Activated naive CD8-positive, alpha-beta T cell treated with anti-CD3 and anti-CD28 coated beads, Interleukin-2, amount 50 U/mL, for 16 hours (primary cell): ENCODE results near the gene BRINP1.
"Not testable (repeated sequence)": the region's sequence is repeated elsewhere in the genome, so short reads cannot be mapped to it uniquely, and the experiment has no call there.

Experiments used
- DNase-seq: peaks from one replicate; pipeline ENCODE4 v3.0.0-alpha.2; 2020; ENCODE audit warnings: low read depth, low spot score

The BRINP1 gene

DNA sequence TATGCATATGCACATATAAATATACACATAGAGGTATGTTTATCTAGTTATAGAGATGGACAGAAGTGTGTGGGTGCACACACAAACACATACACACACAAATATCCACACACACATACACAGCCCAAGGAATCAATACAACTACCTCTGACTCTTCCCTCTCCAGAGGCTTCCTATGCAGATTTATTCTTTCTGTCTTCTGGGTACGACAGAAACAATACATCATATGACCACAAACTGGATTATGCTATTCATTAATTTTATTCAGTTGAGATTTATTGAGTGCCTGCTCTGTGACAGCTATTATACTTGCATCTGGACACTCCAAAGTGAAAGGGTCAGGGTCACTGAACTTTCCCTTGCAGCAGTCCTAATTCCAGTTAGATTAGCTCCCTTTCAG is 155.8 kb downstream of the BRINP1 start:
- DNase-seq: no peak

DNA sequence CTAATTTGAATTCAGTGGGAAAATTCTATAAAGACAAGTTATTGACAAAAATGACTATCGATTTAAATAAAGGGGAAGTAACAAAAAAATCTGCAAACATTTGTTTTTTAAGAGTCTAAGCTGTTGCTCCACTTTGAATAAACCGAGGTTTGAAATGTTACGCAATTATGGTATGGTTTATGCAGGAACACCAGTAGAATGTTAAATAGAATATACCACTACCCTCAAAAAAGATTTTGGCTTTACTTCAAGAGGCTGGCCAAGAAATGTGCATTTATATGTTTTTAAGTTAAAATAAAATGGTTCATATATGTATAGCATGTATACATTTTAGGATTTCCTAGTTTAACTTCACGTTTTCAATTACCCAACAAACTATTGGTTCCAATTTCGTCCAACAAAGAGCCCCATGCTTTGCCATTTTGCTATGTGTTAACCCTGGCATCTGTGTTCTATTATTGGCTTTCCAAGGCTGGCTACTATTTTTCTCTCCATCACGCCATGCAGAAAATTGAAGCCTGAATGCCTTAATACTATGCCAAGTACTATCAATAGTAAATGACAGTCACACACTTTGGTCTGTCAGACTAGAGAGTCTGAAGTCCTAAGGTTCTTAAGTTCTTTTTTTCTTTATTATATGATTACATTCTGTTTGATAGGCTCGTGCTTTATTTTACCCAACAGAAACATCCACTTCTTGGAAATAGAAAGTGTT is 171.2 kb downstream of the BRINP1 start:
- no peak for DNase-seq

DNA sequence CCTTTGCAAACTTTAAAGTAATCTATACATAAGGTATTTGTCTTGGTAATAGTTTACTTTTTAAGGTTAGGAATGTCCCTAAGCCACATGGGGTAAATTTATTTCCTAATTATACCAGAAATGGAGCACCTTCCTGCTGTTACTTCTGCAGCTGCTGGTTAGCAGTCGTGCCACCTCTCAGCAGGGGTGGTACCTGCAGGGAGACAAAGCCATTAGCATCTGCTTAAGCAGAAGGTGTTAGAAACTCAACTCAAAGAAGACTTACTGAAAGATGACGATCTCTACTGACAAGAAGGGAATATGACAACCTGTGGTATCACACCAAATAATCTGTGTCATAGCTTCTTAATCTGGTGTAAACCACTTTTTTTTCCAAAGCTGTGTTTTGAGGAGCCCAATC is 173.7 kb downstream of the BRINP1 start:
- no peak for DNase-seq

DNA sequence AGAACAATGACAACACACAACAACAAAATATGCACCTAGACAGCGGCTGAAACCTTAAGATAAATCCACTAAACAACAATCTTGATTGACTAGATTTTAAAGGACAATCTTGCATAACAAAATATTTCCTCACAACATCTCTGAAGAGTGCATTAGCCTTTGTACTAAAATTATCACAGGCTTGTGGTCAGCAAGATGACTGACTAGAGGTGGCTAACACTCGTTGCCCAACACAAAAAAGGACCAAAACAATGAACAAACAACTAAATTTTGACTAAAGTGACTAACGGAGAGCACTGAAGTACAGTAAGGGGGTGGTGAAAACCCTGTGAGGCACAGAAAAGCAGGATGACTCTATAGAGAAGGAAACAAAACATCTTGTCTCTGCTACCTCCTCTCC is 183.9 kb downstream of the BRINP1 start:
- DNase-seq: no peak

DNA sequence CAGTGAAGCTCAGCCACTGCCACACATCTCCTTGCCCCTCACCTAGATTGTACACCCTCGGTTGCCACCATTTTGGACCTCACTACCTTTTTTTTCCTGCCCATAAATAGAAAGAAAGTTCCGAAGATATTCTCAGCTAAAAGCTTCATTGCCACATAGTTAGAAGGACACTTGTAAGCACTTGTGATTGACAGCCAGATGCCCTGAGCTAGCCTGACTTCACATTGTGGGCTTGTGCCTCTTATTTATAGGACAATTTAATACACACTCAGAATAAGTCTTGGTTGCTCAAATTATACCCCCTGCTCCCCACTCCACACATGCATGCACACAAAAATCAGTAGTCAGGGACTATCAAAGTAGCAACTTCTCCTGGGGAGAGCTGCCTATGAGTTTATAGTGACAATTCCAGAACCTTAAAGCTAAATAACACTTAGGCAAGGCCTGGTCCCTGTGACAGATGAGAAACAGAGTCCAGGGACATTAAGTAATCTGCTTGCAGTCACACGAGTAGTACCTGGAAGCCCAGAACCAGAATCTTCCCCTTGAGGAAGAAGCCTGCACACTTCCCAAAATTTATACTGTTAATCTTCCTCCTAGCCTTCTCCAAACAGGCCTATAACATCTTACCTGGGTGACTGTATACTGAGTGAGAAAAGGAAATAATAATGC is 184.8 kb downstream of the BRINP1 start:
- DNase-seq: no peak

DNA sequence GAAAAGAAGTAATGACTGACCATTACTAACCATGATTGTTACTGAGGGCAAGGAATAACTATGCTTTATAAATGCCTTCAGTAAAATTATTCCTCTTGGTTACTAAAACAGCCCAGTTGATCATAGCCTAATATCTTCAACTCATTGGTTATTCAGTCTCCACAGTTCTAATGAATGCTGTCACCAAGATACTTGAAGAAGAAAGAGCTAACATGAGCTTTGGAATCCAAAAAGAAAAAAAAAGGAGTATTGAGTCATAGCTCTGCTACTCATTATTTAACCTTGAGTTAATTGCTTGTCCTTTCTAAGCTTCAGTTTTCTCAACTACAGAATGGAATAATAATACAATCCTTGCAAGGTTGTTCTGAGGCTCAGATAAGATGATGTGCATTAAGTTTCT is 187.7 kb downstream of the BRINP1 start:
- DNase-seq: no peak

DNA sequence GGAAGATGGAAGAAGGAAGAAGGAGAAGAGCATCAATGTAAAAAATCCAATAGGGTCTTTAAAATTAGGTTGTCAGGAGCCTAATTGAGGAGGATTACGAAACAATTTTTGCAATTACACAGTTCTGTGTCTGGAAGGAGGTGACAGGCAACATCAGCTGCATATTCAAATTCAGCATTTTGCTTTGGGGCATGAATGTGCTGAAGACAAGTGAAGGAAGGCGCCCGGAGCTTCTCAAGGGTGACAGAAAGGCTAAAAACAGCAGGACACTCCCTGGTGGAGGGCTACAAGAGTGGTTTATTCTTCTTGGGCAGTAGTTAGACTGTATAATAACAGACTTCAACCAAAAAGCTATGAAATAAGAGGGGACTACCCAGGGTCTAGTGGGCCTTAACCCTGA is 188.3 kb downstream of the BRINP1 start:
- DNase-seq: no peak

DNA sequence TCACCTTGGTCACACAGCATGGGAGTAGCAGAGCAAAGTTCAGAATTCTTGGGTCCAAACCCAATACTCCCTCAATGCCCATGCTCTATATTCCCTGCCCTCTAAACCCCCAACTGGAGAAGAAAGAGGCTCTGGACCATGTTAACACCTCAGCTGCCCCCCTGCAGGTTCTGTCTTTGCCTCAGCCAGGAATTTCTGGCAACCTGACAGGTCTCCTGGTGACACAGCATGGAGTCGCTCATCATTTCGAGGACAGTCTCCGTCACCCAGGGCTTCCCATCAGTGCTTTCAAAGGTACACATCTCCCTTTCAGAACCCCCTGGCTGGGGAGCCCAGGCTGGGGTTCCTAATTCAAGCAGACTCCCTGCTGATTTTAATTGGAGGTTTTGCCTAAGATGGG is 189.5 kb downstream of the BRINP1 start:
- no peak for DNase-seq

DNA sequence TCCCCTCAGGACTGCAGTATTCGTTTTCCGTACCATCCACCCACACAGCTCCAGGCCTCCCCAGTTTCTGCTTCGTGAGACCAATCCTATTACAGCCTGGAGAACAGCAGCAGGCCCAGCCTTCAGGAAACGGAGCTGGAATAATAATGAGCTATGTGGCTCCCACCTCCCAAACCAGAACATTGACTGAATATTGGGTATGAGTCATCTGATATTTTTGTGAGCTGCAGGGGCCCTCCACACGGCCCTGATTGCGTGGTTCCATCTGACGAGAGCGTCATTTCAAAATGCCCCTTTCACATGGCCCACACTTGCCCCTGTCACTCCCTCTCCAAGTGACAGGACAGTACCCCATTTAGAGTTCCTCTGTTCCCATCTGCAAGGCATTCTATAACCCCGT is 192.0 kb downstream of the BRINP1 start:
- DNase-seq: no peak

DNA sequence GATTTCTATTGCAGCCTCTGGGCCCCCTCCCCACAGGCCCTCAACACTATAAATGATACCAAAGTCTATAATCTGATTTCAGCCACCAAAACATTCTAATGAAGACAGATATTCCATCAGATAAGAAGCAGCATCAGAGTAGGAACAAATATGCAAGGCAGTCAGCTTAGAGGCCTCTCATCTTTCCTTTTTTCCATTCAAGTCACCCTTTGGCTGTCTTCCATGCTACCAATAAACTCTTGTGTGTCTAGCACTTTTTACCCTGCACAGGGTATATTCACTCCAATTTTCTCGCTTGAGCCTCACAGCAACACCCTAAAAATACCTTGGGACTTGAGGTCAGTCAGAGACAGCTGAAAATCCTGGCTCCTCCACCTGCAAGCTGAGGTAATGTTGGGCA is 193.7 kb downstream of the BRINP1 start:
- no peak for DNase-seq

DNA sequence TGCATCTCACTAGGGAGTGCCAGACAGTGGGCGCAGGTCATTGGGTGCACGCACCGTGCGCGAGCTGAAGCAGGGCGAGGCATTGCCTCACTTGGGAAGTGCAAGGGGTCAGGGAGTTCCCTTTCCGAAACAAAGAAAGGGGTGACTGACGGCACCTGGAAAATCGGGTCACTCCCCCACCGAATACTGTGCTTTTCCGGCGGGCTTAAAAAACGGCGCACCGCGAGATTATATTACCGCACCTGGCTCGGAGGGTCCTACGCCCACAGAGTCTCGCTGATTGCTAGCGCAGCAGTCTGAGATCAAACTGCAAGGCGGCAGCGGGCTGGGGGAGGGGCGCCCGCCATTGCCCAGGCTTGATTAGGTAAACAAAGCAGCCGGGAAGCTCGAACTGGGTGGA is 200.0 kb downstream of the BRINP1 start:
- not testable (repeated sequence) for DNase-seq

DNA sequence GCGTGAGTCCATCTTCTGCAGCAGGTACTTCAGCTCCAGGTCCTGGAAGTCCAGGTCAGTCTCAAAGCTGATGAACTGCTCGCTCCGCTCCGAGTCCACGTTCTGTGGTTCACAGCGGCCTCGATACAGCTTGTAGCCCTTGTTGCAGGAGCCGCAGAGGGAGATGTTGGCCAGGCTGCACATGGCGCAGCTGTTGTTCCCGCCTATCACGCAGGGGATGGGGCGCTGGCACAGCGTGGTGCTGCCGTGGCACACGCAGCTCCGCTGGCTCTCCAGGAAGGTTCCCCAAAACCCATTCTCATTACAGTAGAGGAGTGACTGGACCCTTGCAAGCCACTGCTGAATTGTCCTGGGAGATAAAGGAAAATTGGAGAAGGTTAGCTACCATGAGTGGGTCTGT is 201.4 kb downstream of the BRINP1 start:
- no peak for DNase-seq

DNA sequence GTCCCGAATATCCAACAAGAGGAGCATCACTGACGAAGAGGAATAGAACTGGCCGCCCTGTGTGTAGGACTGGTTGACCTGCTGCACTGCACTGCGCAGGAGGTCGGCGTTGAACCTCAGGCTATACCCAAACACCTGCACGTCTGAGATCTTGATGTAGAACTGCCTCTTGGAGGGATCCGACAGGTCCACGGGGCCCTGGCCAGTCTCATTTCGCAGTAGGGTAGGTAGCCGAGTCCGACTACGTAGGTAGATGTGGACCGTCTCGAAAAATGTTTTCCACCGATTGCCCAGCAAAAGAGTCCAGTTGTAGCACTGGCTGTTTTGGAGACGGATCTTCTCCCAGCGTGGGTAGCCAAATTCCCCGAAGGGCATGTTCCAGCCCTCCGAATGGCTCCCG is 202.0 kb downstream of the BRINP1 start:
- DNase-seq: no peak

DNA sequence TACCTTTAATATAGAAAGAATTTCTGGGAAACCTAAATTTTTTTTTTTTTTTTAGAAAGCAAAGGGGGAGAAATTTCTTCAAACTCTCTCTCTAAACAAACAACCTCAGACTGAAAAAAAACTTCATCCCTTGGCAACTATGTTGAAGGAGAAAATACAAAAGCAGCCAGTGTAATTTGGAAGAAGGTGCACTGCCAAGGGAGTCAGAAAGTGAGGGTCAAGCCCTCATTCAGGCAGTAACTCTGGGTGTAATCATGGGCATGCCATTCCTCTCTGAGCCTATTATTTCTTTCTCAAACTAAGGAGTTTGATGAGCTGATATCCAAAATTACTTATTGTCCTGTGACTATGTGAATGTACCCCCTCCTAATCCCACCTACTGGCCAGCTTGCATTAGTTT is 203.1 kb downstream of the BRINP1 start:
- no peak for DNase-seq

DNA sequence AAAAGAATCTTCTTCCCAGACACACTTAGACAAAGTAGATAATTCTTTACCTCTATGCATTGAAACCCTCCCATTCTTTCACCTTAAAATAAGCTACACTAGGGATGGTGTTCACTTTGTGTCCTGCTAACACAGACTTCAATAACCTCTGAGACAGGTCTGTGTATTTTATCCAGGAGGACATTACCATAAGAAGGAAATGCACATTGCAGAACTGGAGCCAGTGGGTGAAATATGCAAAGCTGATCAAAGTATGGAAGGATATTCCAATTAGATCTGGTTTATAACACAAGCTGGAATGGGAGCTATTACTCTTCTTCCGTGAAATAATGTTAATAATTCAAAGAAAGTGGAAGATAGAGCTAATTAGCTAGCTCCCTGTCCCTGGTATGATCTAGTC is 204.1 kb downstream of the BRINP1 start:
- no peak for DNase-seq

DNA sequence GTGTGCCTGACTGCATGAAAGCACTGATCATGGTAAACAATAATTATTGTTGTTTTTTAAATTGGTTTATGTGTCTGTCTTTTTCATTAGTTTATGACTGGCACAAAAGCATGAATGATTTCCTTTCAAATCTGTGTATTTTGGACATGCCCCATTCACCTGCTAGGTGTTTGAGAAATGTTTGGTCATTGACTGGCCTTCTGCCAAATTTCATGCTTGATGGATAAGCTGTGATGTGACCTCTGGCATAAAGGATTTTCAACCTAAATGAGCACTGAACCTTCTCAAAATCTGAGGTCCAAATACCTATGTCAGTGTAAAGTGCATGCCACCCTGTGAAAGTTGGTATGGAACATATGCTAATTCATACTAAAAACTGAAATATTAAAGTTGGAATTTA is 204.5 kb downstream of the BRINP1 start:
- no peak for DNase-seq

DNA sequence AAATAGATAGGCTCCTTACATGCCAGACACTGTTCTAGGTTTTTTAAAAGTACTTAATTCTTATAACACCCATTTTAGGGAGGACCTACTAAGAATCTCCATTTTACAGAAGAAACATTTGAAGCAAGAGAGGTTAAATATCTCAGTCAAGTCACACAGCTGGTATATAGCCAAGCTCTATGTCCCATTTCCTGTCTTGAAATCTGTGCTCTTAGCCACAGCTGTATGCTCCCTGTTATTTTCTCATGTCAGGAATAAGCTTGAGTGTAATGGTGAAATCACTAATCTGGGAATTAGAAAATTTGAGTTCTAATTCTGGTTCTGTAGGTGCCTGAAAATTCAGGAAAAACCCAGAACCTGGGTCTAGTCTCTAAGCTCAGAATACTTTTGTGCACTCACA is 208.7 kb downstream of the BRINP1 start:
- DNase-seq: no peak

DNA sequence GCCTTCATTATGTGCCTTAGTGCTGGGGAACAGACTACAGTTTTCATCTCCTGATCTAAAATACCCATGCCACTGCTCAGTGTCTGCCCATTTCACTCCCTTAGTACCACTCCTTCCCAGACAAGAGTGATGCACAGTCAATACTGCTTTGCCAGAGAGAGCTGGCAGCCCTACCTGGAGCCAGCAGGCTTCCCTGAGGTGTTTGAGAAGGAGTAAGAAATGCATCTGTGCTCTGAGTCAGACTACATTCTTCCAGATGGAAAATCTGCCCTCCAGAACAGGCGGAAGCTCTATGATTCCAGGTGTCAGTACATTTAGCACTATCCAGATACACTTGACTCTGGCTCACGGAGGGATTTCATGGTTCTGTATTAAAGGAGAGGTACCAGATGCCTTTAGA is 209.8 kb downstream of the BRINP1 start:
- DNase-seq: no peak

DNA sequence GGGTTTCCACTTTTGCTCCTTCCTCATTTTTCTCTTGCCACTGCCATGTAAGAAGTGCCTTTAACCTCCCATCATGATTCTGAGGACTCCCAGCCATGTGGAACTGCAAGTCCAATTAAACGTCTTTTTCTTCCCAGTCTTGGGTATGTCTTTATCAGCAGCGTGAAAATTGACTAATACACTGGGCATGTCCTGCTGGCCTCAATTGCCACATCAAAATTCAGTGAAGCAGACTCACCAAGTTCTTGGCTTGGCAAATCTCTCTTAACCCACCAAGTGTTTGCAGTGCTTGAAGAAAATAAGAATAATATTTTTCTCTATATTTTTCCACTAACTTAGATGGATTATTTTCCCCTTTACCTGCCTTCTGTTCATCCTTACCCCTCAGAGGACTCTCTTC is 212.0 kb downstream of the BRINP1 start:
- no peak for DNase-seq

DNA sequence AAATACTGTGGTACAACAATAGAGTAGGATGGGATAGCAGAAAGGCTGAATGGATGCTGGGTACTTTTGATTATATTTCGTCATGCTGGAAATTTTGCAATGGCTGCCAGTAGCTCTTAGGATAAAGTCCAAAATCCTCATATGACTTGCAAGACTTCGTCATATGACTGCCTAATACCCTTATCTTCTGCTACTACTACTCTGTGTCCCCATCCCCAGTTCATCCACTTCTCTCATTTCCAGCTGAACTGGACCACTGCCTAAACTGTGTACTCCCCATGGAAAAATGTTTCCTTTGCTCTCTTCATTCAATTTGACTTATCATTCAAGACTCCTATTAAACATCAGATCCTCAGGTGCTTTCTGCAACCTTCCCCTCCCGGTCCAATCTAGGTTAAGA is 212.9 kb downstream of the BRINP1 start:
- DNase-seq: no peak

DNA sequence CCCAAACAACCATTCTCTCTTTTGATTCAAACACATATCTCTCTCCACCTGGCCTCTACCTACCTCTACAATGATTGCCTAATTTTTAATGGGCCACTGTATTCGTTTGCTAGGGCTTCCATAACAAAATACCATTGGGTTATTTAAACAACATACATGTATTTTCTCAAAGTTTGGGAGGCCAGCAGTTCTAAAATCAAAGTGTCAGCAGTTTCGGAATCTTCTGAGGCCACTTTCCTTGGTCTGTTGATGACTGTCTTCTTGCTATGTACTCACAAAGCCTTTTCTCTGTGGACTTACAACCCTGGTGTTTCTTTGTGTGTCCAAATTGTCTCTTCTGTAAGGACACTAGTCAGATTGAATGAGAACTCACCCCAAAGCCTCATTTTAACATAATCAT is 214.7 kb downstream of the BRINP1 start:
- no peak for DNase-seq

DNA sequence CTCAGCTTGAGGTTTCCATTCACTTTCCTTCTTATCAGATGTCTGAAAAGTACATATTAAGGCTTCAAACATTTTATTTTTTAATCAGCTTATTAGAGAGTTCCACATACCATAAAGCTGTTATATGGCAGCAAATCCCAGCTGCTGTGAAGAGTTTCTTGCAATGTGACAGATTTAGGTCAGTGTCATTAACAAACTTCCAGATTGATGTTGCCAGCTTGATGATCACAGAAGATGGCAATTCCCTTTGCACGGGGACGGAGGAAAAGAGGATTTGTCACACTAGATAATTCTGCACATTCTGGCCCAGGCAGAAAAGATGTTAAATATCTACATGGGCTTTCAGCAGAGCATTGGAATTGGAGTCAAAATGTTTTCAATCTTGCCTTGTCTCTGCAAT is 215.8 kb downstream of the BRINP1 start:
- DNase-seq: no peak

DNA sequence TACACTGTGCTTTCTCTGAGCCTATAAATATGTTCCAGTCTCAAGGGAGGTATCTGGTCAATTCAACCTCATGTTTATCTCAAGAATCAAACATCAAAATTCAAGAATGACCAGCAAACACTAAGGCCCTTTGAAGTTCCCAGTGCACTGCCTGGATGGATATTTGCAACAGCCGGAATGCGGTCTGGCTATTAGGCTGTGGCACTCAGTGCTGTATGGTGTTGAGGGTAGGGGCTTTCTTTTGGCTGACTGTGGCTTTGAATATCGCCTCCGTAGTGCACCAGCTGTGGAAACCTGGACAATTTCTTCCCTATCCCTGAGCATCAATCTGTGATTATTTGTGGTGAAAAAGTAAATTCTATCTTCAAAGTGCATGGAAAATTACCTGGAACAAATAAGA is 220.4 kb downstream of the BRINP1 start:
- DNase-seq: no peak

DNA sequence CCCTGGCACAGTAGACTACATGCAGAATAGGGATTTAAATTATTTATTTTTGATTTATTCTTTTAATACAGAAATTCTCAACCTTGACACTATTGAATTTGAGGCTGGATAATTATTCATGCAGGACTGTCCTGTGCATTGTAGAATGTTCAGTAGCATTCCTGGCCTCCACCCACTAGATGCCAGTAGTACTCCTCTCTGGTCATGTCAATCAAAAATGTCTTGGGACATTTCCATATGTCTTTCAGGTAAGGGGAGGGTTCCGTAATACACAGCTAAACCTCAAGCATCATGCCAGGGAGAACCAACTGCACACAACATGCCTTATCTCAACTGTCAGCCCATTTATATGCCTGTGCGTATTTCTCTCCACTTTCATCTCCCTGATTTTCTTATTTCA is 231.8 kb downstream of the BRINP1 start:
- no peak for DNase-seq
